Measurements from ENCODE around the gene PPP2R3A. TPM values are rescaled to one million over a fixed set of nuclear protein-coding genes. Genes with fewer than 3 reads are reported as not detected.
A peak's percentile ranks its signal among the peaks of the same experiment; 100 is the strongest.

Gene PPP2R3A
- total and polyA plus RNA-seq, 2 of the 4 experiments (the other 2 are of a cell fraction): 11.3 to 37.3 TPM

GRCh38 chr3:135965129-135965505 is 411 bp upstream of the PPP2R3A start:
- Histone ChIP-seq H4K91ac (ENCODE audit: insufficient read depth, low read depth, low read length) (no peak overlapping the region), H2BK15ac (ENCODE audit: low read depth, low read length) (no peak overlapping the region; the same call in 2 of the 3 replicates), H3K4me2 (ENCODE audit: low read depth, low read length) (peak overlapping the region; percentile 80), H3K4me3 (ENCODE audit: insufficient read depth, low read depth, low read length) (peak overlapping the region; percentile 57), H3K27ac (ENCODE audit: insufficient read depth, low read length) (no peak overlapping the region), H3K9ac (ENCODE audit: low read depth, low read length) (no peak overlapping the region), H2AFZ (replicated peaks; ENCODE audit: low read length, poor library complexity) (peak overlapping the region; percentile 93), H3K36me3 (ENCODE audit: control insufficient read depth, insufficient read depth, low read length) (no peaks in the 10 kb centered on the region), H3K79me1 (ENCODE audit: low read depth in 1 of 2, low read length in 2 of 2) (peaks cover 20 to 22% of the 10 kb centered on the region in 2 experiments; a peak in 3 of 4 replicates), H3K56ac (ENCODE audit: extremely low read depth, insufficient read depth, low read length) (no peak overlapping the region), H3K14ac (replicated peaks; ENCODE audit: low read depth, low read length) (0 out of 2 replicates have a peak overlapping the region, but pooled peaks have one; percentile 57), H2AK9ac (replicated peaks; ENCODE audit: low read depth, low read length, poor library complexity) (no peak overlapping the region), H3K9me1 (ENCODE audit: insufficient read depth, low read length) (no peaks in the 10 kb centered on the region; the same call in 1 of the 2 replicates), H4K20me1 (ENCODE audit: insufficient read depth, low read length) (0 out of 2 replicates have a peak, but pooled peaks cover 3% of the 10 kb centered on the region), H3K23ac (ENCODE audit: low read depth, low read length) (peak overlapping the region; percentile 70; the same call in 1 of the 2 replicates), H2BK20ac (ENCODE audit: low read depth, low read length) (no peak overlapping the region), H4K5ac (ENCODE audit: low read depth, low read length) (no peak overlapping the region), H3K18ac (ENCODE audit: low read depth, low read length) (no peak overlapping the region), H3K27me3 (ENCODE audit: control insufficient read depth, insufficient read depth, low read length) (no peaks in the 10 kb centered on the region), H2AK5ac (ENCODE audit: low read depth, low read length) (no peak overlapping the region), H2BK120ac (ENCODE audit: low read depth, low read length) (peak overlapping the region; percentile 16; the same call in 1 of the 2 replicates), H3K4me1 (ENCODE audit: control insufficient read depth, insufficient read depth, low read length) (peaks cover 6% of the 10 kb centered on the region), H3K4ac (ENCODE audit: low read depth, low read length) (no peak overlapping the region), H4K8ac (ENCODE audit: low read depth in 2 of 2, low read length in 2 of 2) (peak overlapping the region in 1 of 2 experiments; percentile 74; a peak in 3 of 4 replicates), H2BK5ac (ENCODE audit: low read depth, low read length, poor library complexity, severe bottlenecking) (no peak overlapping the region), H3K9me3 (ENCODE audit: control insufficient read depth, insufficient read depth, low read length) (no peaks in the 10 kb centered on the region)
- peak; percentile 2 for ATAC-seq (ENCODE audit: low read depth)
- no TSS peak for BruUV-seq (replicated peaks)
- ChIA-PET POLR2A (ENCODE audit: unreplicated experiment) (no interaction called here), CTCF (interaction anchor here (3.4 kb wide), 1 partner anchor 78 kb away, joined by 19 read pairs; no protein-coding TSS in a partner anchor)
- WGBS, 2 experiments (ENCODE audit: extremely low coverage in 2 of 2, insufficient read length in 1 of 2): 7% methylated on average over 5 of the region's 16 CpGs; no CpG with 5 or more reads in 1 of the 2 experiments
- TF ChIP-seq RAD21 (IDR thresholded peaks at IDR 0.05; ENCODE audit: low read length) (no peak), MAFK (IDR thresholded peaks at IDR 0.05; ENCODE audit: low read depth, low read length) (no peak), SMC3 (IDR thresholded peaks at IDR 0.05; ENCODE audit: low read depth, low read length) (no peak), ELK1 (IDR thresholded peaks at IDR 0.05; ENCODE audit: borderline replicate concordance, low read depth, low read length) (no peak), FOS (IDR thresholded peaks at IDR 0.05; ENCODE audit: low read depth, low read length) (no peak), CEBPB (IDR thresholded peaks at IDR 0.05; ENCODE audit: low read depth, low read length) (no peak), POLR2A (IDR thresholded peaks at IDR 0.05; ENCODE audit: low read depth, low read length) (no peak), MXI1 (IDR thresholded peaks at IDR 0.05; ENCODE audit: borderline replicate concordance, low read depth, low read length) (no peak)
- TF ChIP-seq, protein P1, sequence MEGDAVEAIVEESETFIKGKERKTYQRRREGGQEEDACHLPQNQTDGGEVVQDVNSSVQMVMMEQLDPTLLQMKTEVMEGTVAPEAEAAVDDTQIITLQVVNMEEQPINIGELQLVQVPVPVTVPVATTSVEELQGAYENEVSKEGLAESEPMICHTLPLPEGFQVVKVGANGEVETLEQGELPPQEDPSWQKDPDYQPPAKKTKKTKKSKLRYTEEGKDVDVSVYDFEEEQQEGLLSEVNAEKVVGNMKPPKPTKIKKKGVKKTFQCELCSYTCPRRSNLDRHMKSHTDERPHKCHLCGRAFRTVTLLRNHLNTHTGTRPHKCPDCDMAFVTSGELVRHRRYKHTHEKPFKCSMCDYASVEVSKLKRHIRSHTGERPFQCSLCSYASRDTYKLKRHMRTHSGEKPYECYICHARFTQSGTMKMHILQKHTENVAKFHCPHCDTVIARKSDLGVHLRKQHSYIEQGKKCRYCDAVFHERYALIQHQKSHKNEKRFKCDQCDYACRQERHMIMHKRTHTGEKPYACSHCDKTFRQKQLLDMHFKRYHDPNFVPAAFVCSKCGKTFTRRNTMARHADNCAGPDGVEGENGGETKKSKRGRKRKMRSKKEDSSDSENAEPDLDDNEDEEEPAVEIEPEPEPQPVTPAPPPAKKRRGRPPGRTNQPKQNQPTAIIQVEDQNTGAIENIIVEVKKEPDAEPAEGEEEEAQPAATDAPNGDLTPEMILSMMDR (conservative IDR thresholded peaks at IDR 0.05; ENCODE audit: low read depth, low read length): no peak
- DNase-seq: peak; percentile 26
- in situ Hi-C loops (cut with MboI; ENCODE audit: low sequenced_read_pairs): no loop called here
- intact Hi-C loops (cut with micrococcal nuclease): loop anchor here (5.0 kb wide), 1 partner anchor 48 kb away; no protein-coding TSS in a partner anchor
- dilution Hi-C loops (cut with HindIII; ENCODE audit: low sequenced_read_pairs, unreplicated experiment): no loop called here
